Cardiac atrium fibroblast (primary cell): ENCODE results near the gene CCM2L. TPM values are rescaled to one million over a fixed set of nuclear protein-coding genes. Genes with fewer than 3 reads are reported as not detected.

Experiments
- total RNA-seq: library from RNA; depleted of rRNA; stranded (reverse); fragments of >200 nt; gene quantifications from 2 replicates; pipeline ENCODE4 v1.2.3, GENCODE V29; 2015

Gene CCM2L
- 0.65 and 1.8 TPM in 2 replicates for total RNA-seq

GRCh38 chr20:32010101-32010500, at the start of gene CCM2L:
TSS of gene CCM2L (plus strand) at chr20:32010438. CDS start at chr20:32010455, 17 bp downstream.

GRCh38 chr20:31967830-31968249, 42.4 kb upstream of the CCM2L start, which contains the start of gene XKR7:
TSS of gene XKR7 (plus strand) at chr20:31968151. CDS start at chr20:31968176, 25 bp downstream.

GRCh38 chr20:32052090-32052777, 42.0 kb downstream of the CCM2L start, which contains the start of gene HCK:
TSS of gene HCK (plus strand) at chr20:32052242.

Other genes starting within 250 kb of the CCM2L start
- under 0.01 TPM in 1 of 2 replicates, not detected in the other for gene MYLK2, start 191.1 kb upstream of the CCM2L start, total RNA-seq
- gene FOXS1, start 164.8 kb upstream of the CCM2L start, total RNA-seq: 1.5 TPM in 1 of 2 replicates, not detected in the other
- 0.49 TPM in 1 of 2 replicates, not detected in the other for gene DUSP15, start 139.9 kb upstream of the CCM2L start, total RNA-seq
- gene TTLL9, start 139.8 kb upstream of the CCM2L start, total RNA-seq: 0.18 TPM in 1 of 2 replicates, not detected in the other
- 8.4 and 11.0 TPM in 2 replicates for gene PDRG1, start 58.4 kb upstream of the CCM2L start, total RNA-seq
- not detected in 2 replicates for gene XKR7, start 42.3 kb upstream of the CCM2L start, total RNA-seq
- not detected in 2 replicates for gene HCK, start 41.8 kb downstream of the CCM2L start, total RNA-seq
- gene TM9SF4, start 99.3 kb downstream of the CCM2L start, total RNA-seq: 40.8 and 42.9 TPM in 2 replicates
- 2.2 and 3.7 TPM in 2 replicates for gene PLAGL2, start 197.3 kb downstream of the CCM2L start, total RNA-seq
- gene POFUT1, start 197.4 kb downstream of the CCM2L start, total RNA-seq: 45.0 and 56.4 TPM in 2 replicates